Neutrophil (primary cell): ENCODE data around the gene DUXB.

Source experiments
- H3K27ac ChIP-seq: fragments of 200-600 bp; sonication (generic); 2 replicates; pipeline ENCODE4 v1.5.1; 2016; ENCODE audit warnings: mild to moderate bottlenecking, moderate library complexity
- H3K27me3 ChIP-seq: fragments of 200-600 bp; sonication (generic); 2 replicates; pipeline ENCODE4 v1.6.0; 2016; ENCODE audit warnings: mild to moderate bottlenecking
- H3K36me3 ChIP-seq: fragments of 200-600 bp; sonication (generic); 2 replicates; pipeline ENCODE4 v1.5.1; 2017
- H3K4me1 ChIP-seq, 2 experiments: fragments of 200-600 bp in 1 of 2; sonication (generic) in 1 of 2; 1 replicate in 1 of 2; 2 replicates in 1 of 2; pipeline versions ENCODE4 v1.5.1 to v1.6.1; 2013 to 2016; ENCODE audit warnings: low read depth in 1 of 2, low read length in 1 of 2, mild to moderate bottlenecking in 1 of 2, moderate library complexity in 1 of 2; ENCODE audit not compliant: control insufficient read depth in 1 of 2, insufficient read depth in 1 of 2
- H3K4me3 ChIP-seq, 2 experiments: fragments of 200-600 bp in 1 of 2; sonication (generic) in 1 of 2; 1 replicate in 1 of 2; 2 replicates in 1 of 2; pipeline ENCODE4 v1.5.1; 2013 to 2016; ENCODE audit warnings: low read depth in 1 of 2, low read length in 1 of 2, mild to moderate bottlenecking in 1 of 2, moderate library complexity in 1 of 2
- H3K9me3 ChIP-seq: fragments of 200-600 bp; sonication (generic); 2 replicates; pipeline ENCODE4 v1.5.1; 2016
- CTCF ChIP-seq: fragments of 200-600 bp; sonication (generic); IDR thresholded peaks from 2 replicates; pipeline ENCODE4 v1.5.1; 2016; ENCODE audit warnings: antibody characterized with exemption

The DUXB gene

GRCh38 chr16:75695708-75696107 lies 5.6 kb downstream of the DUXB start:
- TF ChIP-seq CTCF, result no peak
- no peak overlapping the region for H3K4me3 ChIP-seq
- H3K4me1 ChIP-seq, result no peaks in the 10 kb centered on the region
- no peaks in the 10 kb centered on the region for H3K9me3 ChIP-seq
- H3K27ac ChIP-seq, result no peak overlapping the region
- H3K27me3 ChIP-seq, result no peaks in the 10 kb centered on the region
- no peaks in the 10 kb centered on the region for H3K36me3 ChIP-seq

DNA sequence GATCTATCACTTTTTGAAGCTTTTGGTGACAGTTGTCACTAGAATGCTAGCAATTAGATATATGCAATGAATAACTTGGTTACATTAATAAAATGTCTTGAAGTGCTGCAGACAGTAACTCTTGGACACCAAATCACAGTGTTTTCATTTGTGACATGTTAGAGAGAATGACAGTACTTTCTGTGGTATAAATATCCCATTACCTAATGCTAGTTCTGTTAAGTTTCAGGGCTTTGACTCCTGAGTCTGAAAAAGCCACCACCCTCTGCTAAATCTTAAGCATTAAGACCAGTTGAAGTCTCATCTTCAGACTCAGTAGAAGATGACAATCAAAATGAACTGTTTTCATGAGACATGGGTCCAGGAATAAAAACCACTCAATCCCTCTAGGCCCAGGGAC lies 13.9 kb downstream of the DUXB start:
- Histone ChIP-seq H3K36me3 (no peaks in the 10 kb centered on the region), H3K4me1 (no peaks in the 10 kb centered on the region), H3K27ac (no peak overlapping the region), H3K4me3 (no peak overlapping the region), H3K27me3 (no peaks in the 10 kb centered on the region), H3K9me3 (no peaks in the 10 kb centered on the region)
- no peak for TF ChIP-seq CTCF

GRCh38 chr16:75682308-75682707 lies 19.0 kb downstream of the DUXB start:
- H3K27me3 ChIP-seq, result no peaks in the 10 kb centered on the region
- no peaks in the 10 kb centered on the region for H3K9me3 ChIP-seq
- no peaks in the 10 kb centered on the region for H3K36me3 ChIP-seq
- no peak overlapping the region for H3K27ac ChIP-seq
- H3K4me1 ChIP-seq, result no peaks in the 10 kb centered on the region
- H3K4me3 ChIP-seq, result no peak overlapping the region
- TF ChIP-seq CTCF, result no peak

DNA sequence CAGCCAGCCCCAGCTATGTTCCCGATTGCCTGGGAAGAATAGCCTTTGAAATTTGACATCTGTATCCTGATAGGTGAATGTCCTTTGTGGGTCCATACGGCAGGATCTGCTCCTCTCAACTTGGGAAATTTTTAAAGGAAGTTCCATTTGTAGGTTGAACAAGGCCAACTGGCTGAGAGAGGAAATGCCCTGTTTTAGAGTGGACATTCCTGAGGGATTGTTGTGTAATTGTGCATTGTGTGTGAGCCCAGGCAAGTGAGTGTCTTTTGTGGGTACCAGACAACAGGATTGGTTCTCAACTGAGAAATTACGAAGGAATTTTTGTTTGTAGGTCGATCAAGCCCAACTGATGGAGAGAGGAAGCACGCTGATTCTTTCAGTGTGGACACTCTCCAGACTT lies 21.9 kb downstream of the DUXB start:
- no peaks in the 10 kb centered on the region for H3K4me1 ChIP-seq
- no peaks in the 10 kb centered on the region for H3K27me3 ChIP-seq
- TF ChIP-seq CTCF, result no peak
- H3K4me3 ChIP-seq, result no peak overlapping the region
- no peaks in the 10 kb centered on the region for H3K9me3 ChIP-seq
- no peaks in the 10 kb centered on the region for H3K36me3 ChIP-seq
- H3K27ac ChIP-seq, result no peak overlapping the region

- Histone ChIP-seq H3K4me3 (no peak within 1 kb of the TSS), H3K4me1 (no peaks in the 10 kb centered on the region), H3K27me3 (no peaks in the 10 kb centered on the region), H3K27ac (no peak within 1 kb of the TSS), H3K9me3 (no peaks in the 10 kb centered on the region), H3K36me3 (no peaks in the 10 kb centered on the region)
- no peak for TF ChIP-seq CTCF
Observed at GRCh38 chr16:75676909-75677308, 24.4 kb downstream of the DUXB start, which contains the start of gene CPHXL2. CPHXL2 (minus strand) TSS chr16:75677009; CDS start chr16:75676999, 10 bp downstream.

- Histone ChIP-seq H3K27me3 (no peaks in the 10 kb centered on the region), H3K4me1 (no peaks in the 10 kb centered on the region), H3K27ac (no peak overlapping the region), H3K36me3 (no peaks in the 10 kb centered on the region), H3K4me3 (no peak overlapping the region), H3K9me3 (no peaks in the 10 kb centered on the region)
- TF ChIP-seq CTCF, result no peak
Observed at GRCh38 chr16:75667503-75667902, 33.8 kb downstream of the DUXB start.
